Neural progenitor cell (in vitro differentiated cells): ENCODE results near the gene ACACA. TPM values are rescaled to one million over a fixed set of nuclear protein-coding genes. Genes with fewer than 3 reads are reported as not detected.
A peak's percentile ranks its signal among the peaks of the same experiment; 100 is the strongest.

Experiments used
- DNase-seq: peaks from one replicate; pipeline ENCODE4 v3.0.0-alpha.2; 2016; ENCODE audit warnings: low spot score
- H2AFZ ChIP-seq: fragments of 200-600 bp; sonication (generic); replicated peaks from 2 replicates; pipeline ENCODE4 v1.6.1; 2016; ENCODE audit warnings: antibody characterized with exemption
- H3F3A ChIP-seq: fragments of 200-600 bp; sonication (generic); 2 replicates; pipeline ENCODE4 v1.6.1; 2016; ENCODE audit warnings: antibody characterized with exemption, low read depth
- H3K27ac ChIP-seq: fragments of 200-600 bp; sonication (generic); 2 replicates; pipeline ENCODE4 v1.5.1; 2016; ENCODE audit warnings: mild to moderate bottlenecking
- H3K27me3 ChIP-seq: fragments of 200-600 bp; sonication (generic); 2 replicates; pipeline ENCODE4 v1.6.1; 2016; ENCODE audit warnings: mild to moderate bottlenecking, moderate library complexity
- H3K36me3 ChIP-seq: fragments of 200-600 bp; sonication (generic); 2 replicates; pipeline ENCODE4 v1.5.1; 2016
- H3K4me1 ChIP-seq: fragments of 200-600 bp; sonication (generic); 2 replicates; pipeline ENCODE4 v1.6.1; 2016; ENCODE audit warnings: mixed run types
- H3K4me2 ChIP-seq: fragments of 200-600 bp; sonication (generic); 2 replicates; pipeline ENCODE4 v1.6.1; 2016
- H3K4me3 ChIP-seq: fragments of 200-600 bp; sonication (generic); 2 replicates; pipeline ENCODE4 v1.5.1; 2016
- H3K79me2 ChIP-seq: fragments of 200-600 bp; sonication (generic); 2 replicates; pipeline ENCODE4 v1.6.1; 2016; ENCODE audit warnings: low read depth
- H3K9ac ChIP-seq: fragments of 200-600 bp; sonication (generic); 2 replicates; pipeline ENCODE4 v1.6.1; 2016
- H3K9me3 ChIP-seq: fragments of 200-600 bp; sonication (generic); 2 replicates; pipeline ENCODE4 v1.5.1; 2016; ENCODE audit warnings: low read depth
- H4K20me1 ChIP-seq: fragments of 200-600 bp; sonication (generic); 2 replicates; pipeline ENCODE4 v1.6.1; 2016; ENCODE audit warnings: low read depth
- H3K27ac Mint-ChIP-seq: 3 replicates; pipeline ENCODE4 v1.8.0; 2021; ENCODE audit warnings: mixed read lengths
- H3K27me3 Mint-ChIP-seq: 2 replicates; pipeline ENCODE4 v1.8.0; 2022; ENCODE audit warnings: low read depth, mild to moderate bottlenecking, inconsistent platforms, moderate library complexity, mixed read lengths; ENCODE audit not compliant: insufficient read depth
- H3K36me3 Mint-ChIP-seq: 3 replicates; pipeline ENCODE4 v1.8.0; 2021; ENCODE audit warnings: mixed read lengths
- H3K4me1 Mint-ChIP-seq: 3 replicates; pipeline ENCODE4 v1.8.0; 2021; ENCODE audit warnings: mixed read lengths
- H3K4me3 Mint-ChIP-seq: 3 replicates; pipeline ENCODE4 v1.8.0; 2021; ENCODE audit warnings: mild to moderate bottlenecking, moderate library complexity, mixed read lengths
- H3K9me3 Mint-ChIP-seq: 3 replicates; pipeline ENCODE4 v1.8.0; 2020; ENCODE audit warnings: mixed read lengths
- EZH2 ChIP-seq: fragments of 200-600 bp; sonication (generic); IDR thresholded peaks from 2 replicates; pipeline ENCODE4 v1.6.1; 2017; ENCODE audit warnings: antibody characterized with exemption, mild to moderate bottlenecking, moderate library complexity
- EZH2phosphoT487 ChIP-seq: fragments of 200-600 bp; sonication (generic); IDR thresholded peaks from 2 replicates; pipeline ENCODE4 v1.6.1; 2017; ENCODE audit warnings: antibody characterized with exemption
- total RNA-seq: library from RNA; depleted of rRNA; stranded (reverse); fragments of >200 nt; gene quantifications from 2 replicates; pipeline ENCODE4 v1.2.3, GENCODE V29; 2015; ENCODE audit warnings: low replicate concordance
- TF ChIP-seq, protein P1 (sequence below): fragments of 200-600 bp; sonication (generic); IDR thresholded peaks from 2 replicates; pipeline ENCODE4 v1.5.1; 2017; ENCODE audit warnings: antibody characterized with exemption, mild to moderate bottlenecking

ACACA gene
- total RNA-seq, 1 donor from 2014 or later, result 88.6 TPM

DNA sequence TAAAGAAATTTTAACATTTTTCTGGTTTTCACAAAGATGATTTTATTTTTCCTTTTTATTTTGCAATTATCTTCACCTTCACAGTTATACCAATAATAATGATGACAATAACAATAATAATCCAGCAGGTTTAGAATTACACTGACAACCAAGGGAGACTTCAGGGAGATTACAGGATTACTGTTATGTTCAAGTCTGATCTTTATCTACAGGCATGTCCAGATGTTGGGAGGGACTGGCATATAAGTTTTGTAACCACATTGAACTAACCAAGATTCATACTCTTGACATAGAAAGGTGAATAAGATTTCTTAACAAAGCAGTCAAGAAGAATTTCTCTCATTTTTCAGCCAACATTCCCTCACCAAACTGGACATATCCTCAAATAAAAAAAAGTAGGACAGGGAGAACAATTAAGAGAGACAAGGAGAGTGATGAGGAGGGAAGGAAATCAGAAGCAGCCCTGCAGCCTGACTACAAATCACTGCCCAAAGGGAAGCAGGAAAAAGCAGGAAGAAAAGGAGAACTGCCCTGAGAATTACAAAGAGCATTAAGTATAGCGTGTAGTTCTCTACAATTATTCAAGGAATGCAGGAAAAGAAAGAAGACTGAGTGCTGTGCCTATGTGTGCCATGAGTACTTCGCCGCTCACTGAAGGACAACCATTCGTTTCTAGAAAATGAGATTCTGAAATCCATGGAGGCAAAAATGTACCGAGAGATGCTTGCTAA, 186.6 kb downstream of the ACACA start:
- Mint-ChIP-seq H3K27me3 (no peaks in the 10 kb centered on the region), H3K4me1 (peaks cover 34% of the 10 kb centered on the region), H3K36me3 (peaks cover 6% of the 10 kb centered on the region), H3K9me3 (no peaks in the 10 kb centered on the region), H3K4me3 (no peak overlapping the region), H3K27ac (peak overlapping the region; percentile 2)
- DNase-seq, result peak; percentile 28
- Histone ChIP-seq H3K9me3 (no peaks in the 10 kb centered on the region), H3K9ac (no peak overlapping the region), H2AFZ (peak overlapping the region; percentile 43), H3K4me3 (no peak overlapping the region), H3K27me3 (no peaks in the 10 kb centered on the region), H3K27ac (peak overlapping the region; percentile 46), H3K4me1 (peaks cover 24% of the 10 kb centered on the region), H3K4me2 (peak overlapping the region; percentile 40), H3K36me3 (peaks cover 9% of the 10 kb centered on the region), H3F3A (peaks cover 53% of the 10 kb centered on the region), H3K79me2 (no peaks in the 10 kb centered on the region), H4K20me1 (peaks cover 17% of the 10 kb centered on the region)
- TF ChIP-seq EZH2 (no peak), EZH2phosphoT487 (no peak)
- TF ChIP-seq, protein P1, sequence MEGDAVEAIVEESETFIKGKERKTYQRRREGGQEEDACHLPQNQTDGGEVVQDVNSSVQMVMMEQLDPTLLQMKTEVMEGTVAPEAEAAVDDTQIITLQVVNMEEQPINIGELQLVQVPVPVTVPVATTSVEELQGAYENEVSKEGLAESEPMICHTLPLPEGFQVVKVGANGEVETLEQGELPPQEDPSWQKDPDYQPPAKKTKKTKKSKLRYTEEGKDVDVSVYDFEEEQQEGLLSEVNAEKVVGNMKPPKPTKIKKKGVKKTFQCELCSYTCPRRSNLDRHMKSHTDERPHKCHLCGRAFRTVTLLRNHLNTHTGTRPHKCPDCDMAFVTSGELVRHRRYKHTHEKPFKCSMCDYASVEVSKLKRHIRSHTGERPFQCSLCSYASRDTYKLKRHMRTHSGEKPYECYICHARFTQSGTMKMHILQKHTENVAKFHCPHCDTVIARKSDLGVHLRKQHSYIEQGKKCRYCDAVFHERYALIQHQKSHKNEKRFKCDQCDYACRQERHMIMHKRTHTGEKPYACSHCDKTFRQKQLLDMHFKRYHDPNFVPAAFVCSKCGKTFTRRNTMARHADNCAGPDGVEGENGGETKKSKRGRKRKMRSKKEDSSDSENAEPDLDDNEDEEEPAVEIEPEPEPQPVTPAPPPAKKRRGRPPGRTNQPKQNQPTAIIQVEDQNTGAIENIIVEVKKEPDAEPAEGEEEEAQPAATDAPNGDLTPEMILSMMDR, result no peak

- no peaks in the 10 kb centered on the region for H3K9me3 ChIP-seq
- no peak overlapping the region for H3K9ac ChIP-seq
- no peak overlapping the region for H2AFZ ChIP-seq
- TF ChIP-seq, protein P1, result no peak
- no peak for TF ChIP-seq EZH2
- TF ChIP-seq EZH2phosphoT487, result no peak
- H4K20me1 ChIP-seq, result peaks cover 7% of the 10 kb centered on the region
- Mint-ChIP-seq H3K27ac (no peak overlapping the region), H3K36me3 (peaks cover 6% of the 10 kb centered on the region), H3K27me3 (no peaks in the 10 kb centered on the region), H3K4me3 (no peak overlapping the region), H3K9me3 (no peaks in the 10 kb centered on the region), H3K4me1 (peaks cover 41% of the 10 kb centered on the region)
- peaks cover 9% of the 10 kb centered on the region for H3K36me3 ChIP-seq
- DNase-seq, result no peak
- H3K4me2 ChIP-seq, result no peak overlapping the region
- peaks cover 53% of the 10 kb centered on the region for H3F3A ChIP-seq
- H3K4me3 ChIP-seq, result no peak overlapping the region
- H3K27me3 ChIP-seq, result no peaks in the 10 kb centered on the region
- H3K79me2 ChIP-seq, result no peaks in the 10 kb centered on the region
- H3K27ac ChIP-seq, result no peak overlapping the region
- peaks cover 27% of the 10 kb centered on the region for H3K4me1 ChIP-seq
These were observed 187.8 kb downstream of the ACACA start for GRCh38 chr17:37218849-37219248.

DNA sequence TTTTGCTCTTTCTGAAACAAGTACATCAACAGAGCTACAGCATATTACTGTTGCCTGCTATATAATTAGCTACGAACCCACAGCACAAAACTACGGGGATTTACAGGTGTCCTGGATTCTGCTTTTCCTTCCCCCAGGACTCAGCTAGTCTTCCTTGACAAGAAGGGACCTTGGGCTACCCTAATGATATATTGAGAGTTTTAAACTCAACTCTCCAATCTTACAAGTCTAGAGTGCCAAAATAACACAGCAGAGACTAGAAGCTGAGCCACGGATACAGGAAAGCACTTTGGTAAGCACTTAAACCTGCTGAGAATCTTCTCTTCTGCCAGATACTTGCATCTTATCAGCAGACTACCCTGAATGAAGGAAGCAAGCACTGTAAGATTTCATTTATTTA, 192.2 kb downstream of the ACACA start:
- Mint-ChIP-seq H3K4me1 (peaks cover 29% of the 10 kb centered on the region), H3K9me3 (no peaks in the 10 kb centered on the region), H3K27me3 (no peaks in the 10 kb centered on the region), H3K4me3 (no peak overlapping the region), H3K36me3 (peaks cover 2% of the 10 kb centered on the region), H3K27ac (peak overlapping the region; percentile 57)
- Histone ChIP-seq H3K4me3 (no peak overlapping the region), H2AFZ (no peak overlapping the region), H3K9ac (no peak overlapping the region), H3K9me3 (no peaks in the 10 kb centered on the region), H3K79me2 (no peaks in the 10 kb centered on the region), H3K27me3 (no peaks in the 10 kb centered on the region), H3K4me2 (peak overlapping the region; percentile 29), H4K20me1 (peaks cover 6% of the 10 kb centered on the region), H3K27ac (peak overlapping the region; percentile 68), H3K4me1 (peaks cover 25% of the 10 kb centered on the region), H3F3A (peaks cover 19% of the 10 kb centered on the region), H3K36me3 (peaks cover 2% of the 10 kb centered on the region)
- TF ChIP-seq EZH2, result no peak
- no peak for TF ChIP-seq EZH2phosphoT487
- TF ChIP-seq, protein P1, result no peak
- no peak for DNase-seq
